Suprapubic skin (tissue), 3 donors: ENCODE measurements around the gene ACAT2.

Experiments
- CTCF ChIP-seq, 2 donors: fragments of 200-600 bp in 1 of 2; fragments of 450-650 bp in 1 of 2; sonication (generic) in 1 of 2; IDR thresholded peaks; one replicate each; pipeline ENCODE4 v1.5.1; 2016 to 2019; ENCODE audit warnings: antibody characterized with exemption in 2 of 2, mild to moderate bottlenecking in 1 of 2, moderate library complexity in 1 of 2
- POLR2A ChIP-seq, 2 donors: fragments of 450-650 bp; IDR thresholded peaks; one replicate each; pipeline ENCODE4 v1.6.1; 2017; ENCODE audit warnings: antibody characterized with exemption in 2 of 2, mild to moderate bottlenecking in 2 of 2, moderate library complexity in 2 of 2

DNA sequence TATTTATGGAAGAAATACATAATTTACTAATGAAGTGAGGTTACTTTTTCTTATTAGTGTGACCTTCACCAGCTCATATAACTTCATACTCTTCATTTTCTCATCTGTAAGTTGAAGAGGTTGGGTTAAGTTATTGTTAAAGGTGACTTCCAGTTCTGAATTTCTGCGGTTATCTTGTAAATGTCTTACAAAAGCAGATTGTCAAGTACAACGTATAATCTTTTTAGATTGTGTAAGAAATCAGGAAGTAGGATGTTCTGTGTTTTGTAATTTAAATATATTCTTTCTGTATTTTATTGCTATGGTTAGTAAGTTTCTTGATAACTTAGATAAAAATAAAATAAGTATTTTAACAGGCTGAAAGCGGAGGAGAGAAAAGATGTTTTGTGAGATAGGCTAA lies 22.5 kb upstream of the ACAT2 start:
- TF ChIP-seq CTCF (IDR thresholded peaks at IDR 0.05): no peak
- no peak for TF ChIP-seq POLR2A (IDR thresholded peaks at IDR 0.05)
